Right hindlimb (tissue), 1 donor: ENCODE measurements around the gene SMIM41.

Experiments used
- DNase-seq: peaks from one replicate; pipeline ENCODE4 v3.0.0-alpha.2; 2018

The SMIM41 gene

DNA sequence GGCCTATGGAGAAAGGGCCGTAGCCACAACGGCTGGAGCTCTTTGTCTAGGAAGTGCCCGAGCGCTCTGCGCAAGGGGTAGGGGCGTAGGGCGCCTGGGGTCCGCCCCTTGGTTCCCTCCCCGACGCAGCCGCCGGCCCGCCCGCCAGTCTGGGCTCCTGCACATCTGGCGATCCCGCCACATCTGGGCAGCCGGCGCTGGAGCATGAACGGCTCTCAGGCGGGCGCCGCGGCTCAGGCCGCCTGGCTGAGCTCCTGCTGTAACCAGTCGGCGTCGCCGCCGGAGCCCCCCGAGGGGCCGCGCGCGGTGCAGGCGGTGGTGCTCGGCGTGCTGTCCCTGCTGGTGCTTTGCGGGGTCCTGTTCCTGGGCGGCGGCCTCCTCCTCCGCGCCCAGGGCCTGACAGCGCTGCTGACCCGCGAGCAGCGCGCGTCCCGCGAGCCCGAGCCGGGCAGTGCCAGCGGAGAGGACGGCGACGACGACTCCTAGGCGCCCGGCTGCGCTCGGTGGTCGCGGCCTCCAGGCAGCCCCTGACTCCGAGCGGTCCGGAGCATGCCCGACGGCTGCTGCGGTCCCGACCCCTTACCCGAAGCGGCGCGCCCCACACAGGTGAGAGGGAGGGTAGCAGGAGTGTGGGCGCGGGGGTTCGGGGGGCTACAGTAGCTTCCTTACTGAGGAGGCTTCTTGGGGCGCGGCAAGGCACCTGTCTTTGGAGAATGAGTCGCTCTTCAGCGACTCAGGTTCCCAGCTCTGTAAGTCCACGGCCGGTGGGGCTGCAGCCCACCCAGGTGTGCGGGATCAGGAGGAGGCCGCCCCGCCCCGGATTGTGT is at the start of gene SMIM41:
TSS of gene SMIM41 (plus strand) at position 129 of the 827 bp plus-strand sequence. CDS start at position 205, 76 bp downstream.
- peak; percentile 50 for DNase-seq

DNA sequence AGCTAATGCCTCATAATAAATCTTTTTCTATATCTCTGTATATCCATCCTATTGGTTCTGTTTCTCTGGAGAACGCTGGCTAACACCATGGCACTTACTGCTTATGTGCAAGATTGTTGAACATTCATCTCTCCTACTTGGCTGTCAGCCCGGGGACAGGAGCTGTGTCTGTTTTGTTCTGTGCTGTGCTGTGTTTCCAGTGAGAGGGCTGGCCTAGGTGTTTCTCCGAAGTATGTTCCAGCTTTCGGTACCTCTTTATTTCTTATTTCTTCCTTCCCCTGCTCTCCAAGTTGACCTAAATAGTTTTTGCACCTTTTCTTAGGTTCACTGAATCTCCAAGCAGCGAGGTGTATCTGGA is 47.1 kb upstream of the SMIM41 start:
- peak; percentile 86 for DNase-seq

DNA sequence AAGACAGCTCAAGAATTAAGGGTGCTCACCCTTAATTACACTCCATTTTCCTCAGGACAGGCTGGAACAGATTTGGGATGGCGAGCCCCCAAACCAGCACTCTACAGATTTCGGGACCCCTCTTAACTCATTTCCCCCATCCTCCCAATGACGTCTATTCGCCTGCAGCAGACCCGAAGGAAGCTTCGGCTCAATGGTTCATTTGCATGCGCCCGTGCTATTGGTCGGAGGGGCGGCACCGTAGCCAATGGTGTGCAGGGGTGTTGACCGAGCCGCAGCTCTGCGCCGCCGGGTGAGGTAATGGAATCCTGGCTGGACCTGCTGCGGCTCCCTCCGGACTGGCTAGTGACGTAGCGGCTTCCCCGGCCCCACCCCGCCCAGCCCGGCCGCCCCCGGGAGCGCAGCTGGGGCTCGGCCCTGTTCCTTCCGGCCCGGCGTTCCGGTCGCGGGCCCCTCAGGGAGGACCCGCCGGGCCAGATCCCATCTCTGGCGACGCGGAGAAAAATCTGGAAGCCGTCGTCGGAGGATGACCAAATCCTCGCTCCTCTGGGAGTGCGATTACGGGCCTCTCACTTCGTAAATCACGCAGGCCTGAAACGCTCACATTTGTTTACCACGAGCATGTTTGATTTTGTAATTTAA is 46.6 kb upstream of the SMIM41 start:
- DNase-seq, result peak; percentile 99

DNA sequence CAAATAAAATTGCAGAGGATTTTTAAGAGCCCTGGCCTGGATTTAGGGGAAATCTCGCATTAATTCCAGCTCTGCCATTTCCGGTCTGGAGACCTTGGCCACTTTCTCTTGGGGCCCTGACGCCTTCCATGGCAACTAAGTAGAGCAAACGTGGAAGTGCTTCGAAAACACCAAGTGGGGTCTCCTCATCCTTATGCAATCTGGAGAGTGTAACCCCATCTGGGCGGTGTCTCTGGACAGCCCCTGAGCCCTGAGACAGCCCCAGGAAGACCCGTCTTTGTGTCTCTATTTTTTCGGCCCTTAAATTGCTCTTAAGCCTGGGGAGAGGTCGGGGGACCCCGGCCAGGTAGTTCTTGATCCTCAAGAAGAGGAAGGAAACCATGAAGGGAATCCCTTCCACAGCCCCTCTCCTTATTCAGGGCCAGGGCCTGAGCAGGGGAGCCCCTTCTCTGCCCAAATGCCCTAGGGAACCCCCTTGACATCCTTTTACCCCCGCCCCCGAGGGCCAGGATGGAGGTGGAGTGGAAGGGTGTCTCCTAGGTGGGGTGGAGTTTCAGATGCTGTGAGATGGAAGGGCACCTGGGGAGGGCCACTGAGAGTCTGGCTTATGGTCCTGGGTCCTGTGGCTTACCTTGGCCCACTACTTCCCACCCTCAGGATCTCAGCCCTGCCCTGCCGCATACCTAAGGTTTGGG is 45.9 kb upstream of the SMIM41 start:
- DNase-seq, result no peak

DNA sequence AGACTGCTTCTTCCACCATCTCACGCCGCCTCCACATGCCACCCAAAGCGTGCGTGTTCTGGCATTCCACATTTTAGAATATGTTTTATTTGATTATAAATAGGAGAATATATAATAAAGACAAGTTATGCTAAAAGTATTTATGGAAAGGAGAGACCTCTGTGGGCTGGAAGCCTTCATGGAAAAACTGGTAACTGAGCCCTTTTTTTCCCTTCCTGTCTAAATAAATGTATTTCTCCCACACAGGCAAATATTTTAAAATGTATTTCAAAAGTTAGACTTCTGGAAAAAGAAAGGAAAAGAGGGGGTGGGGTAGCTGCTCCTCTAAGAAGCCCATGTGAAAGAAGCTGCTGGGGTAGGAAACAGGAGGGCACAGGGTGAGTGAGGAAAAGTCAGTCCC is 44.3 kb upstream of the SMIM41 start:
- peak; percentile 61 for DNase-seq

DNA sequence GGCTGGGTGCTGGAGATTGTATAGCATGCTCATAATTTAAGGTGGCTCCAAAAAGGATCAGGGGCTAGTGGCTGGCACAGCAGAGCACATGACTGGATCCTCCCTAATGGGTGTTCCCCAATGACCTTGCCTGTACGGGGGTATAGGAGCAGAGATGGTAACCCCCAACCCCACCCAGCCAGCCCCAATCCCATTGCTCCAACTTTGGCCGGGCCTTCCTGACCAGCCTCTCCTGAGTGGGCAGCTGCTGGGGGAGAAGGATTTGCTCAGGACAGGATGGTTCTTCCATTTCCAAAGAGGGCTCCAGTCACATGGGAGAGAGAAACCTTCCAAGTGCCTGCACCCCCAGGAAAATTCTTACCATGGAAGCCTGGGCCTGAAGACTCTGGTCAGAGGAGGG is 43.6 kb upstream of the SMIM41 start:
- no peak for DNase-seq

DNA sequence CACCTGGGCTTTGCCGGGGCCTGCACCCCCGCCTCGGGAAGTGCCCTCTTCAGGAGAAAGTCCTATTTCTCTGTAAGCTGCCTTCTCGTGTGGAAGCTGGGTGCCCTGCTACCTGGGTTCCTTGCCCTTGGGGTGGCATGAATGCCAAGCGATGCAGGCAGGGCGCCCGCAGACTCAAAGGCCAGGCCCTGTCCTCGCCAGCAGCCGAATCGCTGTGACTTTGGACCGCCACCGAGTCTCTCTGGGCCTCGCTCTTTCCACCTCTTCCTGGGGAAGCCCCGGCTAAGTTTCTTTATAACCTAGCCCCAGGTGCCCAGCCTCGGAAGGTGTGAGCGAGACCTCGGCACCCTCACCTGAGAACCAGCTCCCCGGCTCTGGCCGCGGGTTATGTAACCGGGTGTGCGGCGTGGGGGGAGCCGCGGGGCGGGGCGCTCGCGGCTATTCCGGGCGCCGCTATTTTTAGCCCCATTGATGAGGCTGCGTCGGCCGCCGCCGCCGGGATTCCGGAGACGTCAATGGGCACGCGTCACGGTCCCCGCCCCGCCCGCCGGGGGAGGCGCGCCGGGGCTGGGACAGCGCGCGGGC is 42.8 kb upstream of the SMIM41 start:
- peak; percentile 92 for DNase-seq

DNA sequence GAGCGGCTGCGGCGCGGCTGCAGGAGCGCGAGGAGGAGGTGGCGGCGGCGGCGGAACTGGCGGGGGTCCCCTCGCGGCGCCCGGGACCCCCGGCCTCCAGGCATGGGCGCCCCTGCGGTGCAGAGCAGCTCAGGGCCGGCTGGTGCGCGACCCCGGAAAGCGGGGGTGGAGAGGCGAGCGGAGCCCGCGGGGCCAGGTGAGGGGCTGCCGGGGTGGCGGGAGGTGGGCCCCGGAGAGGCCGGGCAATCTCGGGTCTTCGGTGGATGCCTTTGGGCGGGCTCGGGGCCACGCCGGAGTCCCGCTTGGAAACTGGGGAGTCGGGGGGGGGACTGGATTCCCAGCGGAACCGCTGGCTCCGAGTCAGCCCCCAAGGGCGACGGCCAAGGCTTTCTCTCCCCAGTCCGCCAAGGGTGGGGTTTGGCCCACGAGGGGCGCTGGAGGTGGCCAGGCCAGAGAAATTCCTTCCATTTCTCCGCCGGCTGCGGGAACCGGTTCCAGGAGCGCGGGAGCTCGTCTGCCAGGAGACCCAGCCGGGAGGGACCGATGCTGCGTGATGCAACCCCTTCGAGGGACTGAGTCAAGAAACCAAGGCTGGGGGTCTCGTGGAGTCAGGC is 42.1 kb upstream of the SMIM41 start:
- peak; percentile 78 for DNase-seq

DNA sequence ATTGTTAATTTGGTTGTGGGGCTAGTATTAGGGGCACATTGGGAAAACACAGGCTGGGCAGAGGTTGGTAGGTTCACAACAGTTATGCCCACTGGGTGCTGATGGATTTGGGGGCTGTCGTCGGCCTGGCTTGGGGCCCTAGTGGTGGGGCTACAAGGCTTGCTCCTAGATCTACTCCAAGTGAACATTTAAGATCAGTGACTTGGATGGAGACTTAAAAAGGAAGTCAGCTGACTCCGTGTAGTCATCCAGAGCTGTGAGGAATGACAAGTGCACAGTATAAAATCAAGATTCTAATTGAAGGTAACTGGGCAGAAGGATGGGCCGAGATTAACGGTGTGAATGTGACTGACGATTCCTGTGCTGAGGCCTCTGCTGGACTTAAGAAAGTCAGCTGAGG is 41.1 kb upstream of the SMIM41 start:
- DNase-seq, result no peak

DNA sequence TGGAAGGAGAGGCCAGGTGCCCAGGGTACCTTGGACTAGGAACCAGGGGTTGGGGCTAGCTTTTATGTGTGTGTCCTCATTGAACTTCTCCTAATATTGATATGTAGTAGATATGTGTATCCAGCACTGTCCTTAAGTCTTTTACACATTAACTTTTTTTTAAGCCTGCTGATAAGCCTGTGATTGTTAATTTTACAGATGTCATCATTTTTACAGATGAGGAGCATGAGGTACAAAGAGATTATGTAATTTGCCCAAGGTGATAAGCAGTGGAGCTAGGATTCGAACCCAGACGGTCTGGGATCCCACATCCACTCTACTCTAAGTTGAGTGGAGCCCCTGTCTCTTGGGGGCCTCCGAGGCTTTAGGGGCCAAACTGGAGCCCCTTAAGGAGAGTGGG is 38.5 kb upstream of the SMIM41 start:
- DNase-seq, result no peak

DNA sequence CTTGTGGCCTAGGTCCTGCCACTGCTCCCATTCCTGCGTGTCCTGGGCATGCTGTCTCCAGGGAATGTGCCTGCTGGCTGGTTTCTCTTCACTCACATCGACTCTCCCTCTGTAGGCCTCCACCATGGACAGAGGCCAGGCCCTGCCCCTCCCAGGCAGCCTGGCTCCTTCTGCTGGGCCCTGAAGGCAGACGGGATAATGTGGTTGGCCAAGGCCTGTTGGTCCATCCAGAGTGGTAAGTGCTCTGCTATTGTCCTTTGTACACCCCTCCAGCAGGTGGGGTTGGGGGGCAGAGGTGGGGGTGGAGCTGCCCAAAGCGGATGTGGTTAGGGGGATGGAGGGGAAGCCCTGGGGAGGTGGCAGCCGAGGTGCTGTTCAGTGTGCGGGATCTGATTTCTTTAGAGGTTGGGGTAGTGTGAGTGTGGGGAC is 37.8 kb upstream of the SMIM41 start:
- peak; percentile 66 for DNase-seq

DNA sequence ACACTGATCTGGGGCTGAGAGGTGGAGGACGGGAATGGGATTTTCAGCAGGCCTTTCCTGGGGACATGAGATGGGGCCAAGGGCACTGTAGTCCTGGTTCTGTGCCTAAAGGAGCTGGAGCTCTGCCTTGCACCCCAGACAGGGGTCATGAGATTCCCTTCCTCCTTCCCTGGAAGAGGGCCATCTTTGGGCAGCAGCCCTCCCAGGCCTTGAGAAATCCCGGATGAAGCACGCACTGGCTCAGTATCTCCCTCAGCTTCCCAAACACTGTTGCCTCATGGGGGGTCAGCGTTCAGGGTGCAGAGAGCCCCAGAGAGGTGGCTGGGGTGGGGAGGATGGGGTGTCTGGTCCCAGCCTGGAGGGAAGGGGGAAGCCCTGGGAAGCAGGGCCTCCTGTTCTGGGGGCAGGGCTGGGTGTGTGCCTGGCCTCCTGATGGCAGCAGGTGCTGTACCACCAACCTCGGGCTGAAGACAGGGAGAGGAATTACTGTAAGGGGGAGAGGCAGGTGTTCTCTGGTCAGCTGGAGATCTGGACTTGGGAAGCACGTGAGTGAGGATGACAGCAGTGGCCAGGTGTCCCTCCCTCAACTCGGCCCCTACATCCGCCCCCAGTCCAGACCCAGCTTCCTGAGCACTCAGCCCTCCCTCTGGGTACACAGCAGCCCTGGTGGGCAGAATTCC is 36.7 kb upstream of the SMIM41 start:
- DNase-seq, result peak; percentile 25

DNA sequence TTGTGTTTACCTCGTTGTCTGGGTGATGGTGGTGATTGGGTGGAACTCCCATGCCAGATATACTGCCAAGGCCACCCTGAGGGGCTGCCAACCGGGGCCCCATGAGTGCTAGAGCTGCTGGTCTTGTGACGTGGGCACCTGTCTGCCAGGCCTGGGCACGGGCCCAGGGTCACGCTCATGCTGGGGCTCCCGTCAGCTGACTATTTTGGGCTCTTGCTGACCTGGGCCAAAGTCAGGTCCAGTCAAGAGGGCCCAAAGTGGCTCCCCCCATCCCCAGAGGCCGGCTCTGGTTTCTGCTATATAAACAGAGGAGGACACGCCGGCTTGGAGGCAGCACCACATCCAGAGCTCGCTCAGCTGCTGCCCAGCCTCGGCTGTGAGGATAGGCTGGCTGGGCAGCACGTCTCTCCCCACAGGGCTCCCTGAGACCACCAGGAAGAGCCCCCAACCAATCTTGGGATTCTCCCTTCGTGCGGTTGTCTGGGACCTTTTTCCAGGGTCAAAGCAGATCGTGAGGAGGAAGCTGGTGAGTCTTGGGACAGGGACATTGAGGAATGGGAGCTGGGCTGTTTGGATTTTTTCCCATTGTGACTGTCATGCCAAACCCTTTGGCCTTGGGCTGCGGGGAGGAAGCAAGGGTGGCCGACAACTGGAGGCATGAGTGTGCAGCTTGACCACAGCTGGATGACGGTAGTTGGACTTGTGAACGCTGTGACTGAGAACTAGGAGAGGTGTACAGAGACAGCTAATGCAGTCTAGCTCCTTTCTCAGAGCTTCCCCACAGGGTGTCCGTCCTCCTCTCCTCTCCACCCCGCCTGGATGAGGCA is 35.9 kb upstream of the SMIM41 start:
- peak; percentile 38 for DNase-seq

DNA sequence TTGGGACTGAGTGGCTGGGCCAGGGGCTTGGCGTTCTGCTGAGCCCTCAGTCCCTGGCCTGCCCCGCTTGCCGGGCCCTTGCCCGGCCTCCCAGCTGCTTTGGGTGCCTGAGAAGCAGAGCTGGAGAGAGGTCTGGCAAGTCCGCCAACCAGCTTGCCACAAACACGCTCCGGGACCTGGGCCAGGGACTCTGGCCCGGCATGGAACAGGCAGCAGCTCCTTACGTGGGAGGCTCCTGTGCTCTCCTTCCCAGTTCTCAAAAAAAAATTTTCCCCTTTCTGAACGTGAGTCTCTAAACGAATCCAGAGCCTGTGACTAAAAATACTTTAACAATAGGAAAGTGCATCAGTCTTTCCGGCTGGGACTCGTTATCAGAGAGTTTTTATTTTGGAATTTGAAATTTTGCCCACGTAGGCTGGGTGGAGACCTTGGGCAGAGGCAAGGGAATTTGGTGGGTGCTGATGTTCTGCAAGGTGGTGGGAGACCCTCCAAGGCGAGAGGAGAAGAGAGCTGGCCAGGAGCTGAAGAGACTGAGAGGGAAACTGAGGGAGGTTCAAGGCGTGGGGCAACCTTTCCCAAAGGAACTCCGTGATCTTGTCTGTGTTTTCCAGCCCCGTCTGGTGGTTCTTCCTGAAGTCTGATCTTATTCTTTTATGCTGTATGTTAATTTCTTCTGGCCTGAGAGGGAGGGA is 35.1 kb upstream of the SMIM41 start:
- peak; percentile 89 for DNase-seq

DNA sequence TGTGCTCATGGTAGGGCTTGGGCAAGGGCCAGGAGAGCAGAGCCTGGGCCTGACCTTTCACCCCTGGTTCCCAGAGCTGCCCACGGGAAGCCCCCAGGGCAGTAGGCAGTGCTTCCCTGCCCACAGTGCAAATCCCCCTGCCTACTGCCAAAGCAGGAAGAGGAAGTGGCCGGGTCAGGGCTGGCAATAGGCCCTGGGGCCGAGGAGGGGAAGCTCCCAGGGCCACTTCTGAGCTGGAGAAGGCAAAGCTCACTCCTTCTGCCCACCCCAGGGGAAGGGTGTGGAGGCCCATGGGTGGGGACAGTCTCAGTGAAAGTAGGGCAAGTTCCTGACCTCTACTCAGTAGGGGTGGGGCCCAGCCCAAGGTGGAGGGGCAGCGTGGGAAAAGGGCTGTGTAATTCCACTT is 33.7 kb upstream of the SMIM41 start:
- DNase-seq, result peak; percentile 45

DNA sequence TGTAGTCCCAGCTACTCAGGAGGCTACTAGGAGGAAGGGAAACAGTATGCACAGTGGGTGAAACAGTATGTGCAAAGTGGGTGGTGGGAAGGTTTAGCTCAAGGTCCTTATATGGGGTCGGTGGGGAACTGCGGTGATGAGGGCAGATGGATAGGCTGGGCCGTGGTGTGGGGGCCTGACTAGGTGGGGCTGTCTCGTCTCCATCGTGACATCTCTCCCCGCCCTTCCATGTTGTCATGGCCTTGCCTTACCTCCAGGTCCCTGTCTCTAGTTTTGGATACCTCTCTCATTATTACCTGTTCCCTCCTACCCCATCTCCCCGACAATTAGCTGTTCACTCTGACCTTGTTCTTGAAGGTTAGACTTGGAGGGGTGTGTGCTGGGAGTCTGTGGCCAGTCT is 32.6 kb upstream of the SMIM41 start:
- no peak for DNase-seq

DNA sequence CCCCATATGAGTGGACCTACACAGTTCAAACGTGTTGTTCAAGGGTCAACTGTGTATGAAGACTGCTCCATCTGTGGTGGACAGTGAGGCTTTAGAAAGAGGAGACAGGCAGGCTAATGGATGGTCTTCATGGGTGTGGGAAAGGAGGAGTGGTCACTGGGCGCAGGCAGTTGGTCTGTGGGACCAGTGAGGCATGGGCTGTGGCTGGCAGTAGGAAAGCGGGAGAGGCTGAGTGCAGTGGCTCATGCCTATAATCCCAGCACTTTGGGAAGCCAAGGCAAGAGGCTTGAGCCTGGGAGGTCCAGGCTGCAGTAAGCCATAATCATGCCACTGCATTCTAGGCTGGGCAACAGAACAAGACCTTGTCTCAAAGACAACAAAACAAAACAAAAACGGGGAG is 30.2 kb upstream of the SMIM41 start:
- DNase-seq, result no peak

DNA sequence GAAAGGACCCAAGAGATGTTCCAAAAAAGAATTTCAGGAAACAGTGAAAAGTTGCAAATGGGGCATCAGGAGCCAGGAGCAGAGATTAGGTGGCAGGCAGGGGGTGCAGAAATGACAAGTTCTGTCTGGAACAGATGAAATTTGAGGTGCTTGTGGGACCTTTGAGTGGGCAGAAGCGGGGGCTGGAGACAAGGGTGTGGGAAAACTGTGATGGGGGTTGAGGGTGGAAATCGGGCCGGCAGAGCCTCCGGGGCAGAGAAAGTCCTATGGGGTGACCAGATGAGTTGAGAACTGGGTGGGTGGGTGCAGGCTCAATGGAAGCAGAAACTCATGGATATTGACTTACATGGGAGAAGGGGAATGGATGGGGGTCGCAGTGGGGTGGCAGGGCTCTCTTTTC is 29.8 kb upstream of the SMIM41 start:
- no peak for DNase-seq

DNA sequence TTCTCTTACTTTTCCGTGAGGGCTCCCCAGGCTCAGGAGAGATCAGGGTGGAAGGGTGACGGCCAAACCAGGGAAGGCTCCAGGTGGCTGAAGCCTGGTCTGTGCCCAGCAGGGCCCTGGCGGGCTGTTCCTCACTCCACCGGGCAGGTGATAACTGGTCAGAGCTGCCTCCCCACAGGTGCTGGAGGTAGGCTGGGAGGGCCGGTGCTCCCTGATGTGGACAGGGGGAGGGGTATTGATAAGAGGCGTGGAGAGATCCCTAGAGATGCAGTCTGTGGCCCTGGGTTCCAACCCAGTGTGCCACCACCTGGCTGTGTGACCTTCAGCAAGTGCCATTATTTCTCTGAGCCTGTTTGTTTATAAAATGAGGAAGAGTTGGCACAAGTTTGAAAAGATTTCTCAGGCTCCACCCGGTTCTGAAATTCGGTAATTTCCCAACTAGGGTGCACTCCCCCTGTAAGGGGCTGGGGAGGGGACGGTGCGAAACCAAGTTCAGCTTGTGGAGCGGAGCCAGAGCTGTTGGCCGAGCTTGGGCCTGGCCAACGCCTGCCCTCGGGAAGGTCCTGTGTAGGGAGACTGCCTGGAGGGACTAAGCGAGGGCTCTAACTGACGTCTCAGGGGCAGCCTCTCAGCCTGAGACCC is 29.3 kb upstream of the SMIM41 start:
- DNase-seq, result no peak
